ENCODE measurements around the gene GOLT1B. TPM values are rescaled to one million over a fixed set of nuclear protein-coding genes. Genes with fewer than 3 reads are reported as not detected.
"Not testable (repeated sequence)": the region's sequence is repeated elsewhere in the genome, so short reads cannot be mapped to it uniquely, and the experiment has no call there.

The GOLT1B gene, protein sequence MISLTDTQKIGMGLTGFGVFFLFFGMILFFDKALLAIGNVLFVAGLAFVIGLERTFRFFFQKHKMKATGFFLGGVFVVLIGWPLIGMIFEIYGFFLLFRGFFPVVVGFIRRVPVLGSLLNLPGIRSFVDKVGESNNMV
- total RNA-seq, result 10 to 100 TPM; 13.9 to 21.0 TPM

DNA sequence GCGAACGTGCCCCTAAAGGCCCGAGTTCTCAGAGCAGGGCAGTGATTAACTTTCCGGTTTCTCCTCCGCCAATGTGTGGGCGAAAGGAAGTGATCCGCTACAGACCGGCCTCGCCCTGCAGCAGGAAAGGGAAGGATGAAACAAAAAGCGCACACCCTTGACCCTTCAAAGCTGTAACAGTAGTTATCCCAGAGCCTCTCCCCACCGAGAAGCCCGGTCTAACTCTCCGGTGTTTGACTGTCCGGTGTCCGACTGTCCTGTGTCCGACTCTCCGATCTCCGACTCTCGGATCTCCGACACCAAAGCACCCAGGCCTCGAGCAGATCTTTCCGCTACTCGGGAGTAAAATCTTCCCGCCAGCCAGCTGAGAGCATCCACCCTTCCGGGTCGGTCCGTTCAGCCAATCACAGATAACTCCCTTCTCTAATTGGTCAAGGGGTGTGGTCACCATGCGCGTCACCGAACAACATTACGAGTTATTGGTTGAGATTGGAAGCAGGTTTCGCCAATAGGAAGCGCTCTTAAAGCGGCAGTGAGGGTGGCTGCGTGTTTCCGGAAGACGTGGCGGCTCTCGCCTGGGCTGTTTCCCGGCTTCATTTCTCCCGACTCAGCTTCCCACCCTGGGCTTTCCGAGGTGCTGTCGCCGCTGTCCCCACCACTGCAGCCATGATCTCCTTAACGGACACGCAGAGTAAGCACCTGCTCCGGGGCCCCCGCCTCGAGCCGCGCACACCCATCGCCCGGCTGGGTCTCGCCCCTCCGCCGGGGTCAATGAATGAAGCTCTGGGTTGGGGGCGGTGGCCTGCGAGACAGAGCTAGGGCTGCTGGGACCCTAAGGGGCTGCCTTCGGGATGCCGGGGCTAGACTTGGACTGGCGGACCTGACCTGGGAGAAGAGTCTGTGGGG, at the start of gene GOLT1B, which contains the start of gene RECQL:
Gene GOLT1B (plus strand): TSS at position 532 of the 906 bp plus-strand sequence. CDS start 135 bp downstream, at position 667.
Gene RECQL (minus strand): TSS at position 378 of the 906 bp plus-strand sequence. CDS start 2,065 bp downstream, outside the sequence.
- no peaks in the 10 kb centered on the region for H3K9me3 ChIP-seq
- no peaks in the 10 kb centered on the region for H3K36me3 ChIP-seq
- H3K4me3 ChIP-seq, result peak within 1 kb of the TSS; percentile 89 to 93
- no peaks in the 10 kb centered on the region for H3K27me3 ChIP-seq (replicated peaks; ENCODE audit: insufficient read depth)
- peak; percentile 97 for DNase-seq (ENCODE audit: low spot score)
- intact Hi-C loops (cut with DNase I), result loop anchor here (5.0 kb wide), 1 partner anchor 156 kb away; the partner anchor contains the start of gene LDHB
- TF ChIP-seq POLR2A (IDR thresholded peaks at IDR 0.05) (peak; percentile 27), POLR2AphosphoS5 (IDR thresholded peaks at IDR 0.05) (peak; percentile 96)
- TF ChIP-seq, protein P1, sequence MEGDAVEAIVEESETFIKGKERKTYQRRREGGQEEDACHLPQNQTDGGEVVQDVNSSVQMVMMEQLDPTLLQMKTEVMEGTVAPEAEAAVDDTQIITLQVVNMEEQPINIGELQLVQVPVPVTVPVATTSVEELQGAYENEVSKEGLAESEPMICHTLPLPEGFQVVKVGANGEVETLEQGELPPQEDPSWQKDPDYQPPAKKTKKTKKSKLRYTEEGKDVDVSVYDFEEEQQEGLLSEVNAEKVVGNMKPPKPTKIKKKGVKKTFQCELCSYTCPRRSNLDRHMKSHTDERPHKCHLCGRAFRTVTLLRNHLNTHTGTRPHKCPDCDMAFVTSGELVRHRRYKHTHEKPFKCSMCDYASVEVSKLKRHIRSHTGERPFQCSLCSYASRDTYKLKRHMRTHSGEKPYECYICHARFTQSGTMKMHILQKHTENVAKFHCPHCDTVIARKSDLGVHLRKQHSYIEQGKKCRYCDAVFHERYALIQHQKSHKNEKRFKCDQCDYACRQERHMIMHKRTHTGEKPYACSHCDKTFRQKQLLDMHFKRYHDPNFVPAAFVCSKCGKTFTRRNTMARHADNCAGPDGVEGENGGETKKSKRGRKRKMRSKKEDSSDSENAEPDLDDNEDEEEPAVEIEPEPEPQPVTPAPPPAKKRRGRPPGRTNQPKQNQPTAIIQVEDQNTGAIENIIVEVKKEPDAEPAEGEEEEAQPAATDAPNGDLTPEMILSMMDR (IDR thresholded peaks at IDR 0.05), result no peak
- WGBS, result under 1% methylated on average over 61 of the region's 61 CpGs
- peak within 1 kb of the TSS; percentile 77 to 83 for H3K27ac ChIP-seq
- peaks cover 10% of the 10 kb centered on the region for H3K4me1 ChIP-seq (replicated peaks)

DNA sequence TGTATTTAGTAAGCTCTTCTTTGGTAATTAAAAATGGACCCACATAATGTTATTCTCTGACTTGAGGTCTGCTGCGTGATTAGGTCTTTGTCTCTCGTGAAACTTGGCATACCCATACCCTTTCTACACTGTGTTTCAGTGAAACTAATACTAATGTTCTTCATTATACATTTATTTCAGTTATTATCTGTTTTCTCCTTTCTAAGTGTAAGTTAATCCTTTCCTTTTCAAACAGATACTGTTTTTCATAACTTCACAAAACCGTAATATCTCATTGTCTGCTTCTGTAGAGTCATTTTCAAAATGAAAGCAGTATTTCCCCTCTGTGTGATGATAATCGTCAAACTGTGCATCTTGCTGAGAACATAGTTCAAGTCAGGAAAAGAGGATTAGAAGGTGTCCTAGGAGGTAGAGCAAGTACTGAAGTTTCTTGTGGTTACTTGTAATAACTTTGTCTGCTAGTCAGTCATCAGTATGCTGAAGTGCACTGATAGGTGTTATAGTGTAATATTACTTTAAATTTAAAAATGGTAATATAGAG, 48.2 kb upstream of the GOLT1B start:
- Histone ChIP-seq H3K27me3 (replicated peaks; ENCODE audit: insufficient read depth) (no peaks in the 10 kb centered on the region), H3K4me1 (replicated peaks) (no peaks in the 10 kb centered on the region), H3K4me3 (no peak overlapping the region), H3K27ac (no peak overlapping the region), H3K36me3 (no peaks in the 10 kb centered on the region), H3K9me3 (no peaks in the 10 kb centered on the region)
- TF ChIP-seq POLR2A (IDR thresholded peaks at IDR 0.05) (no peak), POLR2AphosphoS5 (IDR thresholded peaks at IDR 0.05) (no peak)
- TF ChIP-seq, protein P1 (IDR thresholded peaks at IDR 0.05), result no peak
- DNase-seq (ENCODE audit: low spot score), result no peak
- WGBS, result 92% methylated on average over 4 of the region's 4 CpGs
- intact Hi-C loops (cut with DNase I), result no loop called here

GRCh38 chr12:21456291-21456780, 45.3 kb upstream of the GOLT1B start:
- intact Hi-C loops (cut with DNase I), result no loop called here
- no peak for DNase-seq (ENCODE audit: low spot score)
- Histone ChIP-seq H3K36me3 (no peaks in the 10 kb centered on the region), H3K9me3 (no peaks in the 10 kb centered on the region), H3K4me3 (no peak overlapping the region), H3K27me3 (replicated peaks; ENCODE audit: insufficient read depth) (no peaks in the 10 kb centered on the region), H3K4me1 (replicated peaks) (no peaks in the 10 kb centered on the region), H3K27ac (no peak overlapping the region)
- 66% methylated on average over 7 of the region's 7 CpGs for WGBS
- TF ChIP-seq POLR2A (IDR thresholded peaks at IDR 0.05), result no peak

DNA sequence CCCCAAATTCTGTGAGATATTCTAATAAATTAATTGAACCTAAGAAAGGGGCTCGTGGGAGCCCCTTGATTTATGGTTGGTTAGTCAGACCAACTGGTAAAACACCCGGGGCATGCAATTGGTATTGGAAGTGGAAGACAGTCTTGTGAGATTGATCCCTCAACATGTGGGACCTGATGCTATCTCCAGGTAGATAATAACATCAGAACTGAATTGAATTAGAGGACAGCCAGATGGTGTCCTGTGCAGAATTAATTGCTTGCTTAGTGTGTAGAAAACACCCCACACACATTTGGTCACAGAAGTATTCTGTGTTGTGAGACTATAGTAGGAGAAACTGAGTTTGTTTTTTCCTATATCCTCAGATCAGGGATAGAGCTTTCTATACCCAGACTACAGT, 42.1 kb upstream of the GOLT1B start:
- Histone ChIP-seq H3K27me3 (replicated peaks; ENCODE audit: insufficient read depth) (no peaks in the 10 kb centered on the region), H3K9me3 (no peaks in the 10 kb centered on the region), H3K27ac (no peak overlapping the region), H3K4me1 (replicated peaks) (no peaks in the 10 kb centered on the region), H3K36me3 (peaks cover 0 to 4% of the 10 kb centered on the region in 2 donors), H3K4me3 (no peak overlapping the region)
- no peak for DNase-seq (ENCODE audit: low spot score)
- WGBS, result 76% methylated on average over 2 of the region's 2 CpGs
- no peak for TF ChIP-seq POLR2AphosphoS5 (IDR thresholded peaks at IDR 0.05)
- TF ChIP-seq POLR2A (IDR thresholded peaks at IDR 0.05), result no peak
- TF ChIP-seq, protein P1 (IDR thresholded peaks at IDR 0.05), result no peak
- intact Hi-C loops (cut with DNase I), result no loop called here

DNA sequence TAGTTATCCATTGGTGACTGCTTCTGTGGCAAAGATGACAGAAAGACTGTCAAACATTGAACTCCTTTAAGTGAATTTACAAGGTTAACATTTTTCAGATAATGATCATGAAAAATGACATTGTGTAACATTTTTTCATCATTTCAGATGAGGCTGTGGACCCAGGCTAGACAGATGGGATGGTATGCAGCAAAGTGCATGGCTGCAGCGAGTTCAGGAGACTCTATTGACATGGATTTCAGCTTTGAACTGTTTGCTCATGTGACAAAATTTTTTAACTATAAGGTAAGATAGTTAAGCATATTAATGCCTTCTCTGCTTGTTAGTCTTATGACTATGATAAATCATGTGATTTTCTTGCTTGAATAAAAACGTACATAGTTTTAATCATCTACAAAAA, 34.3 kb upstream of the GOLT1B start:
- intact Hi-C loops (cut with DNase I); H3K36me3 ChIP-seq; H3K4me3 ChIP-seq; H3K9me3 ChIP-seq; DNase-seq (ENCODE audit: low spot score); H3K27me3 ChIP-seq (replicated peaks; ENCODE audit: insufficient read depth); H3K27ac ChIP-seq; H3K4me1 ChIP-seq (replicated peaks): not testable (repeated sequence)
- WGBS, result 83% methylated on average over 2 of the region's 2 CpGs

Data from prostate gland (tissue), 2 donors.